GM18868 (cell line): ENCODE results near the gene PDHA1.
A peak's percentile ranks its signal among the peaks of the same experiment; 100 is the strongest.

ENCODE experiments used
- ATAC-seq: cut with Tn5 transposase; IDR thresholded peaks from one replicate; pipeline ENCODE4 v1.9.1; 2021; ENCODE audit warnings: mild to moderate bottlenecking, moderate library complexity; ENCODE audit not compliant: unreplicated experiment

Gene PDHA1

GRCh38 chrX:19343535-19344408 is at the start of gene PDHA1:
Gene PDHA1 (plus strand): TSS chrX:19343927. CDS start chrX:19344038, 111 bp downstream.
- ATAC-seq = peak; percentile 98

- no peak for ATAC-seq
Measured at GRCh38 chrX:19303256-19303880, 40.4 kb upstream of the PDHA1 start.

- ATAC-seq = no peak
Measured at GRCh38 chrX:19326567-19326966, 17.2 kb upstream of the PDHA1 start.

GRCh38 chrX:19331831-19332230 is 11.9 kb upstream of the PDHA1 start:
- ATAC-seq = no peak

GRCh38 chrX:19332983-19333382 is 10.7 kb upstream of the PDHA1 start:
- no peak for ATAC-seq

- ATAC-seq = no peak
Measured at GRCh38 chrX:19334945-19335626, 8.6 kb upstream of the PDHA1 start.

GRCh38 chrX:19342331-19342906 is 1.3 kb upstream of the PDHA1 start:
- ATAC-seq = no peak

- ATAC-seq = no peak
Measured at GRCh38 chrX:19343085-19343534, 617 bp upstream of the PDHA1 start.

GRCh38 chrX:19344661-19345060 is 934 bp downstream of the PDHA1 start:
- ATAC-seq = no peak

- no peak for ATAC-seq
Measured at GRCh38 chrX:19347916-19348315, 4.2 kb downstream of the PDHA1 start.

GRCh38 chrX:19349264-19349663 is 5.5 kb downstream of the PDHA1 start:
- no peak for ATAC-seq

- ATAC-seq = peak; percentile 94
Measured at GRCh38 chrX:19350941-19351384, 7.2 kb downstream of the PDHA1 start.

GRCh38 chrX:19354625-19355024 is 10.9 kb downstream of the PDHA1 start:
- no peak for ATAC-seq

GRCh38 chrX:19358521-19358920 is 14.8 kb downstream of the PDHA1 start:
- no peak for ATAC-seq

- ATAC-seq = no peak
Measured at GRCh38 chrX:19360903-19361302, 17.2 kb downstream of the PDHA1 start.

GRCh38 chrX:19361701-19362100 is 18.0 kb downstream of the PDHA1 start:
- no peak for ATAC-seq

- no peak for ATAC-seq
Measured at GRCh38 chrX:19368576-19368975, 24.8 kb downstream of the PDHA1 start.

- ATAC-seq = no peak
Measured at GRCh38 chrX:19370061-19370460, 26.3 kb downstream of the PDHA1 start.

GRCh38 chrX:19372170-19372546 is 28.4 kb downstream of the PDHA1 start:
- peak; percentile 90 for ATAC-seq

GRCh38 chrX:19372547-19373331 is 29.0 kb downstream of the PDHA1 start:
- ATAC-seq = peak; percentile 26
